GM12892 (cell line): Measurements from ENCODE around the gene ZEB2.

ENCODE experiments used
- POLR2A ChIP-seq: IDR thresholded peaks from 2 replicates; pipeline ENCODE4 v1.6.1; 2011; ENCODE audit warnings: low read depth, low read length, control low read depth
- POLR2AphosphoS5 ChIP-seq: IDR thresholded peaks from 2 replicates; pipeline ENCODE4 v1.6.1; 2011; ENCODE audit warnings: low read depth, low read length, control low read depth

- no peak for TF ChIP-seq POLR2A
- no peak for TF ChIP-seq POLR2AphosphoS5
Measured at GRCh38 chr2:144554492-144555210, 34.7 kb upstream of the ZEB2 start.
